GM19025 (cell line): ENCODE results near the gene ME1.

ENCODE experiments used
- ATAC-seq: cut with Tn5 transposase; IDR thresholded peaks from one replicate; pipeline ENCODE4 v1.9.1; 2021; ENCODE audit warnings: mild to moderate bottlenecking, low read depth, moderate library complexity; ENCODE audit not compliant: unreplicated experiment

The ME1 gene

DNA sequence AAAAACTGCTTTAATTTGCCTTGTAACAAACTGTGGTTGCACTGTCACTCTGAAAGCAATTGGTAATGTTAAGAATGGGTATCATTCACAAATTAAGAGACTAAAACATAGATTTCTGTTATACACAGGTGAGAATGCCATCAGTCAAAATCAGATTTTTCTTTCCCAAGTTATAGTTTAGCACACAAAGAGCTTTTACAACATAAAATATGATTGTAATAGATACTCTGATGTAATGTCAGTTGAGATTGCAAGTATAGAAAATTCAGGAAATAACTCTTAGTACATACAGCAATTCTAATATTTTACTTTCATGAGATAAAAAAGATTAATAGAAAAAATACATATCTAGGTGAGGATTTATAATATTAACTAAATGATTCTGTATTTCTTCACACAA, 2.3 kb upstream of the ME1 start:
- no peak for ATAC-seq

DNA sequence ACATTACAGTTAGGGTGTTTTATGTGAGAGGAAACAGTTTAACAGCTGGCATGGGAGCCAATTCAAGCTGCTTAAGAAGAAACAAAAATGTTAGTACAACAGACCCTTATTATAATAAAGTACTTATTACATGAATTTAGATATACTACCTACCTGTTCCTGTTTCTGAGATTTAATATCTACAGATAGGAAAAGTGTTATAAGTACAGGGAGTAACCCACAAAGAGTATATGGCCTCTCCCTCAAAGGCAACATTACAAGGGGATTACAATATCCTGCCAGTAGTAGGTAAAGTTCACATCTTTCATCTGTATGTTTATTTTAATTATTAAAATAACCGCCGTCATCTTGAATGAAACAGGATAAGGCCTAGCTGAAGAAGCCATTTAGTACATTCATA, 1.8 kb upstream of the ME1 start:
- no peak for ATAC-seq

DNA sequence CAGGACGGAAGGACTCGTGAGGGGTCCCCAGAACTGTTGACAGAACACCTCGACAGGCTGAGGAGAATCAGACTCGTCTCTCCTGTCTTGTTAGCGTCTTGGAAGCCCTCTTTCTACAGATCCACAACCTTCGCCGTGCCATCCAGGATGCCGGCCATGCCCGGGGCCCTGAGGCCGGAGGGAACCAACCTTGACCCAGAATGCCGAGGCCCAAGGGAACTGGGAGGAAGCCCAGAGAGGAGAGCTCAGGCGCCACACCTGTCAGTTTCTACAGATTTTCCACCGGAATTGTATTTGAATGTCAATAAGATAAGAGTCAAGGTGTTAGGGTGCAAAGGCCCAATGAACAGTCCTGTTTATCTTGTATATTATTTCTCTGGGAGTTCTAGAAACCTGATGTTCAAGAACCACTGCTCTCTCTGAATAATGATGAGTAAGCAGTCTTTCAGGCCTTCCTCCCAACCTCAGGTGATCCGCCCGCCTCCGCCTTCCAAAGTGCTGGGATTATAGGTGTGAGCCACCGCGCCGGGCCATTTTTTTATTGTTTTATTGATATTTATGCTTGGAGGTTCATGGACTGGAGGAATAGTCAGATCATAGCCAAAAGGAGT, 799 bp upstream of the ME1 start:
- ATAC-seq = no peak

DNA sequence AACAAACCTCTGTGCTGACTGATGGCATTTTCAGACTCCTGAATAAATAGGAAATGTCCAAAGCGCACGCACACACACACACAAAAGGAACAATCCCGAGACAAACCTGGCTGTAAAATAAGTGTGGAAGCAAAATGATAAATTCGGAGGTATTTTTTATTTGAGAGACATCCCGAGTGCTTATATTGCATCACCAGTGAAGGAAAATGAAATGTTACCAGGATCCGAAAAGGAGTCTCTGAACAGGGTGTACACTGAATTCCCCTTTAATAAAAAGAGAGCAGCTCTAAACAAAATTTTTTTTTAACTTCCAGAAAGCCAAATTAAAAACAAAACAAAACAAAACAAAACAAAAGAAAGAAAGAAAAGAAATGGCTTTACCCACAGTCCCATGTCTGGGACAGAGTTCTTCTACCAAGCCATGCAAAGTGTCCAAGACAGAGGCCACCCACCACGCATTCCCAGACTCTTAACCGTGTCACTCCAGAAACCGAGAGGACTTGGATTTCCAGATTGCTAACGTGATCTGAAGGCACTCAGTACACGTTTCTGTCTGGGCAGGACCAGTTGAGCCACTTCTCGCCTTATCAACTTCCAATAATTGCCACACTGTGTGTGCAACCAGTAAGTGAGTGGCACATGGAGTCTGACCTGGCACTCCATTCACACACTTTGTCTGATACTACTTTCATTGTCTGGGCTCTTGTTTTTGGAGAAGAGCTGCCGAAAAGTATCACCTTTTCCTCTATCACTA, 817 bp downstream of the ME1 start:
- peak; percentile 2 for ATAC-seq

DNA sequence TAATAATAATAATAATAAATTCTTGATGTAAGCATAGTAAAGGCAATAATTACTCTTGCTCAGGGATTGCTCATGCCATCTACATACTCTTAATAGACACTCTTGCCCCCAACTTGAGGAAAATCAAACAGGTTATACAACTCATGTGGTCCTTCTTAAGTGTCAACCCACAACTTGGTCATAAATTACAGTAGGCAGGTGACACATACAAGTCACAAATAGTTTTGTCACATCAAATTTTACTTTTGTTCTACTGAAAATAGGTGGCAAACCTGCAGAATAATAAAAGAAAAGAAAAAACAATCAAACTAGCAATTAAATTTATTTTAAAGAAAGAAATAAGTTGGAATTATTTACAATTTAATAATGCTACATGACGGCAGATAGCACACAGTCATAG, 1.6 kb downstream of the ME1 start:
- ATAC-seq = no peak

DNA sequence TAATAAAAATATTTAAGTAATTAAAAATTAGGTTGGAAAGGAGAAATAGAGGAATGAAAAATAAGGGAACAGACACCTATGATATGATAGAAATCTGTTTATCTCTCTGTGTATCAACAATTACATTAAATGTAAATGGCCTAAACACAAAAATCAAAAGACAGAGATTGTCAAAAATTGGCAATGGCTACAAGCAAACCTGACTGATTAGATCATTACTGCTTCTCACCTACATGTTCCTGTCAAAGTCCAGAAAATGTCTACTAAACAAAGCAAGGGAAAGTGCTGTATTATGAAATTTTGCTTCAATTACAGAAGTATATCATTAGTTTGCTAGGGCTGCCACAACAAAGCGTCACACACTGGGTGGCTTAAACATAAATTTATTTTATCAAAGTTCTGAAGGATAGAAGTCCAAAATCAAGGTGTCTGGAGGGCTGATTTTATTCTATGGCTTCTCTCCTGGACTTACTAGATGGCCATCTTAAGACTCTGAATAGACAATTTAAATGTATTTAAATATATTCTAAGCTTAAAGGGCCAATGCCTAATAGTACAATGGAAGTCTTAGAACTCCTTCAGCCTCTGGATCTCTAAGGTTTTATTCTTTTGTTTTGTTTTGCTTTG, 6.3 kb downstream of the ME1 start:
- no peak for ATAC-seq

DNA sequence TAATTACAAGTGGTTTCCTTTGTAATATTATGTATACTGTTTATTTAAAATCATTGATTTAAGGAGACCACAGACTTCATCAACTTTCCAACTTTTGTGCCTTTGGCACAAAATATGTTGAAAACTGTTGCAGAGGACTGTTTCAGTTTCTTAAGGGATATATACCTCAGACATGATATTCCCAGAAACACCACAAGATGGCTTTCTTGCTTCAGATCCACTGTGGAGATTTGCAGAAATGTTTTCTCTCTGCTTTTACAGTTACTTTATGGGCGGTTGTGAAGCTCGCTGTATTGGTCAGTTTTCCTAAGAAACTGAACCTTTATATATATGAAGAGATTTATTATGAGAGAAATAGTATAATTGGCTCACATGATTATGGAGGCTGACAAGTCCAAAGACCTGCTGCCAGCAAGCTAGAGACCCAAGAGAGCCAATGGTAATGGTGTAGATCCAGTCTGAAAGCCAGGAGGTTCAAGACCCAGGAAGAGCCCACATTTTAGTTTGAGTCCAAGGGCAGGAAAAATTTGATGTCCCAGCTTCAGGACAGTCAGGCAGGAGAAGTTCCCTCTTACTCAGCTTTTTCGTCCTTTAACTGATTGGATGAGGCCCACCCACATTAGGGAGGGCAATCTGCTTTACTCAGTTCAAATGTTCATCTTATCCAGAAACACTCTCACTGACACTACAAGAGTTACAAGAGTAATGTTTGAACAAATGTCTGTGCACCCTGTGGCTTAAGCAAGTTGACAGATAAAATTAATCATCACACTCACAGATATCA, 12.8 kb downstream of the ME1 start:
- no peak for ATAC-seq

DNA sequence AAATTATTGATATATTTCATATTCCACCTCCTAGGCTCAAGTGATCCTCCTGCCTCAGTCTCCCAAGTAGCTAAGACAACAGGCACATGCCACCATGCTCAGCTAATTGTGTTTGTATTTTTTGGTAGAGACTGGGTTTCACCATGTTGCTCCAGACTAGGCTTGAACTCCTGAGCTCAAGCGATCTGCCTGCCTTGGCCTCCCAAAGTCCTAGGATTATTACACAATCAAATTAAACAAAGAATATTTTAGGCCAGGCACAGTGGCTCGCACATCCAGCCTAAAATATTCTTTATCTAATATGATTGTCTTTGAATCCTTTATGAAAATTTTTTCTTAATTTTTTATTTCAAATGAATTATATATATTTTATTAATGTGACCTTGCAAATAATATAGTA, 17.8 kb downstream of the ME1 start:
- no peak for ATAC-seq

DNA sequence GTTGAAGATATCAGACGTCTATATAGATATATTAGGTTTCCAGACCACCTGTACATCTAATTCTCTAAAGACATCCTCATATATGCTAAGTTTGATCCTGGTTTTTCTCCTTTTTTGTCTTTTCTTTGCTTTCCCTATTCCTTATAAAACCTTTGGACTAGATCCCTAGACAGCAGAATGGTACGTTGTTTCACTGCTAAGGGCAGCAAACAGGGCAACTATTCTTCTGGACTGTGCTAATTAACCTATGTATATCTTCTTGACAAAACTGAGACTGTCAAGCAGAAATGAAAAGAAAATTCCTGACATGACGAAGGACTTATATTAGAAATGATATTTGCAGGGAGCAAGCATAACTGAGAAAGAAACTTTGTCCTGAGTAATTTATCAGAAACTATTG, 19.1 kb downstream of the ME1 start:
- no peak for ATAC-seq

DNA sequence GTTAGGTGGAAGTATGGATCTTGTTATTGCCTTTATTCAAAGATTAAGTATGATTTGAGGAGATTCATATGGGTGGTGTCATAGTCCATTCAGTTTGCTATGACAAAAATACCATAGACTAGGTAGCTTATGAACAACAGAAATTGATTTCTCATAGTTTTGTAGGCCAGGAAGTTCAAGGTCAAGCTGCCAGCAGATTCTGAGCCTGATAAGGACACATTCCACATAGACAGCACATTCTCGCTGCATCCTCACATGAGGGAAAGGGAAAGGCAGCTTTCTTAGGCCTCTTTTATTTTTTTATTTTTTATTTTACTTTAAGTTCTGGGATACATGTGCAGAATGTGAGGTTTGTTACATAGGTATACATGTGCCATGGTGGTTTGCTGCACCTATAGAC, 27.7 kb downstream of the ME1 start:
- ATAC-seq = no peak

DNA sequence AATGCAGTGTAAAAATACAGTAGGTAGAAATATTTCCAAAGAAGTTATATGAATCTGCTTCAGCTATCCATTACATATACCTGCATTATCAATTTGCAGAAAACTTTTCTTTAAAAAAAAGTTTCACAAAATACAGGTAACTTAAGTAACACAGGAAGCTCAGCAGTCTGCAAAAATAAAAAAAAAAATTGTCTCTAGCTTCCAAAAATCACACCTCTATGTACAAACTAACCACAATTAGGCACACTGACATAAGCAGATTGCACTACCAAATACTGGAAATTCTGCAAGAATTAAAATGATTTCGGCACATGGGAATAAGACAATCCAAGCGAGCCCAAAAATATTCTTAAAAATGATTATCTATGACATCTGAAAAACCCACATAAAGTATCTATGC, 41.2 kb downstream of the ME1 start:
- ATAC-seq = no peak

DNA sequence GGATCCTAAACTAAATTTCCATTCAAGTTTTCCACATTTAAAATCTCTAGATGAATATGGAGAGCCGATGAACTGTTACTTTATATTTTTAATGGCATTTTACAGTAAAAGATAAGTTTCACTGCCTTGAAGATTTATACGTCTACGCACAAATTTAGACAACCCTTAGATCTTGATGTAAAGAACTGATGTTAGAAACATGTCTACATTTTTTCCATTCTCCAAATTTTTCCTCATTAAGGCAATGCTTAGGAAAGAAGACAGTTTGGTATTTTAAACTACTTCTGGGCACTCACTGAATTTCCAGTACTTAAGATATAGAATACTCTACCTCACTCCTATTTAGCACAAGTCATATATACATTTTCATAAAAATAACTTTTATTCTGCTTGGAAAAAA, 45.4 kb downstream of the ME1 start:
- ATAC-seq = no peak

DNA sequence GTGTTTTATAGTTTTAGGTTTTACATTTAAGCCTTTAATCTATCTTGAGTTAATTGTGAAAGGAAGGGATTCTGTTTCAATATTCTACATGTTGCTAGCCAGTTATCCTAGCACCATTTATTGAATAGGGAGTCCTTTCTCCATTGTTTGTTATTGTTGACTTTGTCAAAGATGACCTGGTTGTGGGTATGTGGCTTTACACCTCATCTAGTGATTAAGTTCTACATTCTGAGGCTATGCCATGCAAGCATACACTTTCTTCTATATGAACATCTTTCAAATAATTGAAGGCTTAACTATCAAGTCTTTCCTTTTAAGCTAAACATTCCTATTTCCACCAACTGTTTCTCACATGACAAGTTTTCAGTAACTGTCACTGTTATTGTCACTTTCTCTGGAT, 46.1 kb downstream of the ME1 start:
- ATAC-seq = no peak

DNA sequence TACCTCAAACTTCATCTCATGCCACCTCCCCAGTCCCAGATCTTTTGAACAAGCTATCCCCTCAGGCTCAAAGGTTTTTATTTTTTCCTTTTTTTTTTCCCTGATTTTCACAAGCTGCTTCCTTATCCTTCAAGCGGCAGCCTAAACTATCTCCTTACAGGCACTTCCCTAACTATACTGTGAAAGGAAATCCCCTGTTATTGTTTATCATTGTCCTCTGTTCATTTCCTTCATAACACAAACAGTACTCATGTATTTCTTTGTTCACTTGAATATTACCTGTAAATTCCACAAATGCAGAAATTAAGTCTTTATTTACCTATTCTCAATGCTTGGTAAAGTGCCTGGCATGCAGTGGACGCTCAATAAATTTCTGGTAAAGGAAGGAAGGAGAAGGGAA, 48.9 kb downstream of the ME1 start:
- no peak for ATAC-seq

DNA sequence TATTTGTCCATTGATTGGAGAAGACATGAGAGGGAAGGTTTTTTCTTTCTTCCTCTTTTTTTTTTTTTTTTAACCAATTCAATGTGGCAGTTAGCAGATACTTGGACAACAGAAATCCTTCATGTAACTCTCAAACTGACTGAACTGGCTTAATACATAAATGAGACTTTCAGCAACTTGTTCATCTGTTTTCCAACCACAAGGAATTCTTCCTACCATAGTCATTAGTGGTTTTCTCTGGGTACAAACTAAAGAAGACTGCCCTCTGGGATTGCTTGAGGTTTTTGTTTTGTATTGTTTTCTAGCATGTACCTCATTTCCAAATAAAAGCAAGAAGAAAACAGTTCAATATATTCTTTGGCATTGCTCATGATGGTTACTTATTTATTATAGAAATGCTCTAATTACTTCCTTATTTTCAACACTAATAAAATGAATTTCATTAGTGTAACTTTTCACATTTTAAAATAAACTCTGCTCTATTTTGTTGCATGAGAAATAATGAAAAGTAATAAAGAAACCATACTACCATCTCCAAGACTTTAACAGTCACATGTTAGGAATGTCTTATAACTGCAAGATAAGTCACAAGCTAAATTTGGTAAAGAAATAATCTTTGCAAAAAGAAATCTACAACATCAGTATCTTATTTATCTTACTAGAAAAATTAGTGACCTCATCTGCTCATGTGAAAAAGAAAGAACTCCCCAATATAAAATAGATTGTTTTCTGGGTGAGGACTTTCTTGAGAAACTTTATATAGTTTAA, 52.0 kb downstream of the ME1 start:
- no peak for ATAC-seq

DNA sequence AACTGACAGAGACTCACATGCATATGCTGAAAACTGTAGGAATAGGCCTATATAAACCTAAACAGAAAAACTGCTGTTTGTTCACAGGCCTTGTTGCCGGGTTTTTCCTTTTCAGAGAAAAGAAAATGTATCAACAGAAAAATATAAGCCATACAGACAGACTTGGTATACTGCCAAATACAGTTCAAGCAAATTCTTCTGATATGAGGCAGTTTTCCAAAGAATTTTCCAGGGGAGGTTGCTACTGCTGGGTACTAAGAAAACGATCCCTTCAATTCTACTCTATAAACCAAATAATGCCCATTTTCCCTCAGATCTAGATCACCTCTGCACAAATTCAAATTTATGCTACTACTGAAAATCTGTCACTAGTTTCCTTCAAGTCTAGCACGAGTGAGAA, 59.4 kb downstream of the ME1 start:
- ATAC-seq = no peak

DNA sequence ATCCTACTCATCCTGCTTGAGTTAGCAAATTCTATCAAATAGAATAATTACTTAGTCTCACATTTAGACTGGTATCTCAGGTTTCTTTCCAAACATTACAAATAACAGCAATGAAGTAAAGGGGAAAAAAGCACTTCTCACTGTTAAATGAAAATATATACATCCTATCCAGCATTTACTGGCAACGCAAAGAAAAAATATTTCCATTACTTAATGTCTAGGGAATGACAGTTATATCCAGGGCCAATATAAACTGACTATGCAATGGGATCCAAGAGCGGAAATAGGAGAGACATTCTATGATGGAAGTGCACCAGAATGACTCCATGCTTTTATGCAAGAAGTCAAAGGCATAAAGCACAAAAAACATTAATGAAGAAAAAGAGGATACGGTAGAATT, 60.3 kb downstream of the ME1 start:
- ATAC-seq = no peak

DNA sequence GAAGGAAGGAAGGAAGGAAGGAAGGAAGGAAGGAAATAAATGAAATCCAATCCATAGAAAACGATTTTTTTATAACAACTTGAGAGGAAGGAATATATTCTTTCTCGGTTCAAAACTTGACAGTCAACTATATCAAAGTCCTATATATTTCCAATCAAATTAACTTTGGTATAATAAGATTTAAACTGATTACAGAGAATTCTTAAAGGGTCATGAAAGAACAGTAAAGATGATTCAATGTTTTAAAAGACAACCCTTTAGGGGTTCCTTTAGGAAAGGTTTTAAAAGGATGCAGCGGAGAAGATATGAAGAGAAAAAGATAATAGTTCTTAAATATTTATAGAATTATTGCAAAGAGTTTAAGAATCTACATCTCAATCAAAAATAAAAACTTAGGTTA, 61.2 kb downstream of the ME1 start:
- no peak for ATAC-seq

DNA sequence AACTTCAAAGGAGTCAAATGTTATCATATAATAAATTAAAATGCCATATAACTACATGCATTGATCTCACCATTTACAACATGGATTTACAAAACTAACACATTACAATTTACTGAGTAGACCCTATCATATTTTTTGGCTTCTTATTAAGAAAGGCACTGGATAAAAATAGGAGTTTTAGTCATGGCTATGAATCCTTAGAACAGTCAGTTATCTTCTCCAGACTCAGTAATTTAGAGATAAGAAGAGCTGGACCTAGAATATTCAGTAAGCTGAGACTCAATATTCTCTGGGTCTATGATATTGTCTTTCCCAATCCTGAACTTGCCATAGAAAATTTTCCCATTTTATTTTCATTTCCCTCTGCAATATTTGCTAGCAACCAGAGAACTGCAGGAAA, 62.3 kb downstream of the ME1 start:
- no peak for ATAC-seq

DNA sequence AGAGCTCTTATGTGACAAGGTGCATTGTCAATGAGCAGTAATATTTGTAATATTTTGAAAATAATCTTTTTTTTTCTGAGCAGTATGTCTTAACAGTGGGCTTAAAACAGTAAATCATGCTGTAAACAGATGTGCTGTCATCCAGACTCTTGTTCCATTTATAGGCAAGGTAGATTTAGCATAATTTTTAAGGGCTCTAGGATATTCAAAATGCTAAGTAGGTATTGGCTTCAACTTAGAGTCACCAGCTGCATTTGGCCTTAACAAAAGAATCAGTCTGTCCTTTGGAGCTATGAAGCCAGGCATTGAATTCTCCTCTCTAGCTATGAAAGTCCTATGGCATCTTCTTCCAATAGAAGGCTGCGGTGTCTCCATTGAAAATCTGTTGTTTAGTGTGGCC, 63.7 kb downstream of the ME1 start:
- no peak for ATAC-seq

DNA sequence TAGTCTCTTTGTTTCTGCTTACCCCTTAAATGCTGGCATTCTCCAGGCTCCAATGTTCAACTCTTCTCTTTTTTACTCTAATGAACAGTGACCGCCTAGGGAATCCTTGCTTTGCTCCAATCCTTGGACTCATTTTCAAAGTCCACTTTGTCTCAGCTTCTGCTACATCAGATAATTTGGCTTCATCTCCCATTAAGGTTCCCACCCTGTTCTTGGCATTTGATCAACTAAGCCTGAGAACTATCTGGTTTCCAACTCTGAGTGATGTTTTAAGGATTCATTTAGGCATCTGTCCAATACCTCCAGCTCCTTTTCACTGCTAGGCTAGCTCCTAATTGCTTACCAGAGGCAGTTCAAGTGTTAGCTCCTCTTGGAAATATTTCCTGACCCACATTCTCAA, 64.9 kb downstream of the ME1 start:
- ATAC-seq = no peak
